ENCODE measurements around the gene BLTP3B. TPM values are rescaled to one million over a fixed set of nuclear protein-coding genes. Genes with fewer than 3 reads are reported as not detected.

Gene BLTP3B
- total RNA-seq, 6 donors from 2014 or later, result 12.8 to 37.5 (median 28.7) TPM

DNA sequence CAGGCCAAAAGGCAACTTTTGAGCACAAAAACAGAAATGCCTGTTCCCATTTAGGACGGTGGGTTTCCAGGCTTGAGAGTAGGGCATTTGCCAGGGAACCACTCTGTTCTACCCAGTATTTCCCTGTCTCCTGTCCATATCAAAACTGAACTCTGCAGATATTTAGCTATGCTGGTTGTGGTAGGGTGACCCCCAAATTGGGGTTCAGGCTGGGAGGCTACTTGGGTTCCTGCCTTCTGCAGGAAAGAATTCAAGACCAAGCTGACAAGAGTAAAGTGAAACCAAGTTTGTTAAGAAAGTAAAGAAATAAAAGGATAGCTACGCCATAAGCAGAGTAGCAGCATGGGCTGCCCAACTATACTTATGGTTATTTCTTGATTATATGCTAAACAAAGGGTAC, 3.6 kb upstream of the BLTP3B start:
- no peaks in the 10 kb centered on the region for H3K9me3 ChIP-seq
- H3K4me1 ChIP-seq, result peaks cover 0 to 10% (median 5%) of the 10 kb centered on the region in 4 donors
- ATAC-seq (ENCODE audit: low FRiP score in 2 of 2) (no peak), DNase-seq (no peak)
- 98 to 100% methylated on average over 2 of the region's 2 CpGs for WGBS, 2 donors
- TF ChIP-seq, protein P1, sequence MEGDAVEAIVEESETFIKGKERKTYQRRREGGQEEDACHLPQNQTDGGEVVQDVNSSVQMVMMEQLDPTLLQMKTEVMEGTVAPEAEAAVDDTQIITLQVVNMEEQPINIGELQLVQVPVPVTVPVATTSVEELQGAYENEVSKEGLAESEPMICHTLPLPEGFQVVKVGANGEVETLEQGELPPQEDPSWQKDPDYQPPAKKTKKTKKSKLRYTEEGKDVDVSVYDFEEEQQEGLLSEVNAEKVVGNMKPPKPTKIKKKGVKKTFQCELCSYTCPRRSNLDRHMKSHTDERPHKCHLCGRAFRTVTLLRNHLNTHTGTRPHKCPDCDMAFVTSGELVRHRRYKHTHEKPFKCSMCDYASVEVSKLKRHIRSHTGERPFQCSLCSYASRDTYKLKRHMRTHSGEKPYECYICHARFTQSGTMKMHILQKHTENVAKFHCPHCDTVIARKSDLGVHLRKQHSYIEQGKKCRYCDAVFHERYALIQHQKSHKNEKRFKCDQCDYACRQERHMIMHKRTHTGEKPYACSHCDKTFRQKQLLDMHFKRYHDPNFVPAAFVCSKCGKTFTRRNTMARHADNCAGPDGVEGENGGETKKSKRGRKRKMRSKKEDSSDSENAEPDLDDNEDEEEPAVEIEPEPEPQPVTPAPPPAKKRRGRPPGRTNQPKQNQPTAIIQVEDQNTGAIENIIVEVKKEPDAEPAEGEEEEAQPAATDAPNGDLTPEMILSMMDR (IDR thresholded peaks at IDR 0.05), result no peak
- no peak for TF ChIP-seq POLR2AphosphoS5 (IDR thresholded peaks at IDR 0.05)
- TF ChIP-seq EP300 (IDR thresholded peaks at IDR 0.05), result no peak
- no peak for TF ChIP-seq POLR2A (IDR thresholded peaks at IDR 0.05)
- H3K27ac ChIP-seq, result no peak overlapping the region
- no peak overlapping the region for H3K4me3 ChIP-seq
- no peaks in the 10 kb centered on the region for H3K36me3 ChIP-seq
- H3K27me3 ChIP-seq, result no peaks in the 10 kb centered on the region

DNA sequence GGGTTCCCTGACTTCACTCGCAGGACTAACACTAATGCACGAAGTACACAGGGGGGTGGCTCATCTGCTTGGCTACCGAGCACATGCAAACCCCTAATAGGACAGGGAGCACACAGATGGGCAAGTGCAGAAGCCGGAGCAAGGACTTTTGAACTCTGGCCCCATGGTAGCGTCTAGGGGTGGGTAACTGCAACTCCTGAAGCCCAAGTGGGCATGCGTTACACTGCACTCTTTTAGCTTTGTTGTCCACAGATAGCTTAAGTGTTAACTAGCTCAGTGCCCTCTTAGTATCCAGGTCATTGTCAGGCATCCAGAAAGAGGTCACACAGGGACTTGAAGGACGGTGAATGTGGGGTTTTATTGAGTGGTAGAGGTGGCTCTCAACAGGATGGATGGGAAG, 3.0 kb upstream of the BLTP3B start:
- Histone ChIP-seq H3K9me3 (no peaks in the 10 kb centered on the region), H3K27ac (no peak overlapping the region), H3K4me1 (peaks cover 0 to 15% (median 11%) of the 10 kb centered on the region in 4 donors), H3K27me3 (no peaks in the 10 kb centered on the region), H3K36me3 (no peaks in the 10 kb centered on the region), H3K4me3 (no peak overlapping the region)
- 95 to 100% methylated on average over 7 of the region's 7 CpGs for WGBS, 2 donors
- DNase-seq (no peak), ATAC-seq (ENCODE audit: low FRiP score in 2 of 2) (no peak)
- no peak for TF ChIP-seq EP300 (IDR thresholded peaks at IDR 0.05)
- TF ChIP-seq POLR2AphosphoS5 (IDR thresholded peaks at IDR 0.05), result no peak
- TF ChIP-seq, protein P1 (IDR thresholded peaks at IDR 0.05), result no peak
- TF ChIP-seq POLR2A (IDR thresholded peaks at IDR 0.05), result no peak

DNA sequence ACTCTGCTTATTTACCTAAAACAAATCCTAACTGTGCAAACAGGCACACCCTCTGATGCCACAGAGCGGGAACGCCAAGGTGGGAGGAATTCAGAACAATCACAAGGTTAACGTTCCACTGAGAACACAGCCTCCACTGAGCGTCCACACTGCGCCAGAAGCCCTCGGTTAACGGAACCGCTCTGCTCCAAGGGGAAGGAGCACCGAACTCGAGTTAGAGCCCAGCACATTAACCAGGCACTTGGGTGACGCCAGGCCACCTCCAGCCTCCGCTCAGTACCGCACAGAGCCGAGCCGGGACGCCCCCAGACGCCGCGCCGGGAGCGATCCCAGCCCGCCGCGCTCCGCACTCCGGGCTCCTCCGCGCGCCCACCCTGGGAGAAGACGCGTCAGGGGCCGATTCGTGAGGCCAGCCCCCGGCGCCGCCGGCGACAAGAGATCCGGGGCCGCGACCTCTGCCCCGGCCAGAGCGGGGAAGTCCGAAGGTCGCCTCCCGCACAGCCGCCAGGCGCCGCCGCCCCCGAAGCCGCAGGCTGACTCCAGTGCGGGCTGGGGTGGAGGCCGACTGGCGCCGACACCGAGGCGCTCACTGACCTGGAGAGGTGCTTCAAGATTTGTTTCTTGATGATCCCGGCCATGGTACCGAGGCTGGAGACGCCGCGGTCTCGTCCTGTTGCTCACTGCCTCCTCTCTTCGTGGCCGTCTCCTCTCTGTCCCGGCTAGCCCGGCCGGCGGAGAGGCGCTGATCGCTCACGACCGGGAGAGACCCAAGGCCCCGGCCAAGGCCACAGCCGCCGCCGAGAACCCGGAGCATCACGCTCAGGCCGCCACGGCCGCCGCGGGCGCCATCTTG, 450 bp downstream of the BLTP3B start:
- H3K36me3 ChIP-seq, result no peaks in the 10 kb centered on the region
- H3K4me3 ChIP-seq, result peak overlapping the region; percentile 78 to 86 (median 82)
- peak overlapping the region; percentile 94 to 99 (median 98) for H3K27ac ChIP-seq
- no peaks in the 10 kb centered on the region for H3K9me3 ChIP-seq
- TF ChIP-seq EP300 (IDR thresholded peaks at IDR 0.05) (no peak), POLR2AphosphoS5 (IDR thresholded peaks at IDR 0.05) (peak; percentile 12 to 75), POLR2A (IDR thresholded peaks at IDR 0.05) (peak in 3 of 4 donors; percentile 56 to 92 (median 81))
- TF ChIP-seq, protein P1 (IDR thresholded peaks at IDR 0.05), result peak in 3 of 6 experiments; percentile 12 to 21 (median 21)
- no peaks in the 10 kb centered on the region for H3K27me3 ChIP-seq
- DNase-seq, result peak; percentile 53 to 93
- peak; percentile 69 to 77 for ATAC-seq (ENCODE audit: low FRiP score in 2 of 2)
- H3K4me1 ChIP-seq, result peaks cover 9 to 34% (median 25%) of the 10 kb centered on the region in 4 donors
- WGBS, 2 donors, result 0% methylated on average over 13 to 61 of the region's 86 CpGs

DNA sequence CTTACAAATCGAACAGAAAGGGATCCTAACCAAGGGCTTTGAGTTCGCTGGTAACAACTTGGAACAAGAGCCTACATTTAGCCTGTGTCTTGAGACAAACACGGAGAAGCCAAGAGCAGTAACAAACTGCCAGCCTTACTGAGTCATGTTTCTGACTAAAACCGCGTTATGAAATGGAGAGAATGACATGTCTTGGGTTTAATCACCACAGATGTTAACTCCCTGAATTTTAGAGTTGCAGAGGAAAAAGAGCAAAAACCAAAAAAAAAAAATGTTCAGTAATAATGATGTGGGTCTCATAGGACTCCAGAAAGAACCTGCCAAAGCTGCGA, 1.0 kb downstream of the BLTP3B start:
- DNase-seq (no peak), ATAC-seq (ENCODE audit: low FRiP score in 2 of 2) (peak in 1 of 2 donors; percentile 80)
- H3K36me3 ChIP-seq, result no peaks in the 10 kb centered on the region
- peak overlapping the region; percentile 94 to 99 (median 98) for H3K27ac ChIP-seq
- H3K27me3 ChIP-seq, result no peaks in the 10 kb centered on the region
- 10 to 16% methylated on average over 6 of the region's 6 CpGs for WGBS, 2 donors
- H3K4me1 ChIP-seq, result peaks cover 9 to 34% (median 25%) of the 10 kb centered on the region in 4 donors
- no peaks in the 10 kb centered on the region for H3K9me3 ChIP-seq
- peak overlapping the region; percentile 78 to 86 (median 82) for H3K4me3 ChIP-seq
- TF ChIP-seq, protein P1 (IDR thresholded peaks at IDR 0.05), result no peak
- no peak for TF ChIP-seq EP300 (IDR thresholded peaks at IDR 0.05)
- no peak for TF ChIP-seq POLR2A (IDR thresholded peaks at IDR 0.05)
- no peak for TF ChIP-seq POLR2AphosphoS5 (IDR thresholded peaks at IDR 0.05)
